Measurements from ENCODE around the gene DNHD1.

The DNHD1 gene

GRCh38 chr11:6469599-6469998, 27.5 kb upstream of the DNHD1 start:
- no peak overlapping the region for H3K4me3 ChIP-seq (ENCODE audit: low read length)
- no peaks in the 10 kb centered on the region for H3K27me3 ChIP-seq (ENCODE audit: control insufficient read depth, insufficient read depth, low read length)
- peaks cover 6% of the 10 kb centered on the region for H3K36me3 ChIP-seq (ENCODE audit: insufficient read depth, low read length)
- no peak overlapping the region for H3K9ac ChIP-seq (ENCODE audit: low read depth, low read length)
- peaks cover 19% of the 10 kb centered on the region for H3K4me1 ChIP-seq (ENCODE audit: control insufficient read depth, insufficient read depth, low read length)
- H3K9me3 ChIP-seq (replicated peaks; ENCODE audit: low read length), result no peaks in the 10 kb centered on the region
- H3K4me2 ChIP-seq (ENCODE audit: low read length), result no peak overlapping the region

- H3K9me3 ChIP-seq (replicated peaks; ENCODE audit: low read length), result no peaks in the 10 kb centered on the region
- peak overlapping the region; percentile 97 for H3K4me2 ChIP-seq (ENCODE audit: low read length)
- H3K9ac ChIP-seq (ENCODE audit: low read depth, low read length), result peak overlapping the region; percentile 88
- peaks cover 25% of the 10 kb centered on the region for H3K4me1 ChIP-seq (ENCODE audit: control insufficient read depth, insufficient read depth, low read length)
- peaks cover 14% of the 10 kb centered on the region for H3K36me3 ChIP-seq (ENCODE audit: insufficient read depth, low read length)
- H3K27me3 ChIP-seq (ENCODE audit: control insufficient read depth, insufficient read depth, low read length), result no peaks in the 10 kb centered on the region
- peak overlapping the region; percentile 91 for H3K4me3 ChIP-seq (ENCODE audit: low read length)
Observed at GRCh38 chr11:6472934-6473333, 24.1 kb upstream of the DNHD1 start.

- Histone ChIP-seq H3K9ac (ENCODE audit: low read depth, low read length) (peak within 1 kb of the TSS; percentile 88), H3K4me1 (ENCODE audit: control insufficient read depth, insufficient read depth, low read length) (peaks cover 25% of the 10 kb centered on the region), H3K4me2 (ENCODE audit: low read length) (peak within 1 kb of the TSS; percentile 97), H3K27me3 (ENCODE audit: control insufficient read depth, insufficient read depth, low read length) (no peaks in the 10 kb centered on the region), H3K4me3 (ENCODE audit: low read length) (peak within 1 kb of the TSS; percentile 91), H3K36me3 (ENCODE audit: insufficient read depth, low read length) (peaks cover 22% of the 10 kb centered on the region), H3K9me3 (replicated peaks; ENCODE audit: low read length) (no peaks in the 10 kb centered on the region)
Observed at GRCh38 chr11:6473451-6474412, 23.3 kb upstream of the DNHD1 start, which contains the start of gene TRIM3. TSS of gene TRIM3 (minus strand) at chr11:6473941. CDS start at chr11:6465695, 8,246 bp downstream.

GRCh38 chr11:6474413-6474792, 22.7 kb upstream of the DNHD1 start:
- Histone ChIP-seq H3K4me2 (ENCODE audit: low read length) (peak overlapping the region; percentile 92), H3K27me3 (ENCODE audit: control insufficient read depth, insufficient read depth, low read length) (no peaks in the 10 kb centered on the region), H3K9ac (ENCODE audit: low read depth, low read length) (peak overlapping the region; percentile 87), H3K4me3 (ENCODE audit: low read length) (peak overlapping the region; percentile 84), H3K36me3 (ENCODE audit: insufficient read depth, low read length) (peaks cover 29% of the 10 kb centered on the region), H3K9me3 (replicated peaks; ENCODE audit: low read length) (no peaks in the 10 kb centered on the region), H3K4me1 (ENCODE audit: control insufficient read depth, insufficient read depth, low read length) (peaks cover 20% of the 10 kb centered on the region)

GRCh38 chr11:6474806-6475500, 22.1 kb upstream of the DNHD1 start:
- peaks cover 21% of the 10 kb centered on the region for H3K4me1 ChIP-seq (ENCODE audit: control insufficient read depth, insufficient read depth, low read length)
- H3K9ac ChIP-seq (ENCODE audit: low read depth, low read length), result peak overlapping the region; percentile 87
- H3K9me3 ChIP-seq (replicated peaks; ENCODE audit: low read length), result no peaks in the 10 kb centered on the region
- H3K4me2 ChIP-seq (ENCODE audit: low read length), result peak overlapping the region; percentile 92
- no peaks in the 10 kb centered on the region for H3K27me3 ChIP-seq (ENCODE audit: control insufficient read depth, insufficient read depth, low read length)
- peak overlapping the region; percentile 84 for H3K4me3 ChIP-seq (ENCODE audit: low read length)
- H3K36me3 ChIP-seq (ENCODE audit: insufficient read depth, low read length), result peaks cover 31% of the 10 kb centered on the region

GRCh38 chr11:6475936-6476335, 21.1 kb upstream of the DNHD1 start:
- Histone ChIP-seq H3K4me3 (ENCODE audit: low read length) (no peak overlapping the region), H3K9ac (ENCODE audit: low read depth, low read length) (no peak overlapping the region), H3K4me1 (ENCODE audit: control insufficient read depth, insufficient read depth, low read length) (peaks cover 26% of the 10 kb centered on the region)

GRCh38 chr11:6476571-6476970, 20.5 kb upstream of the DNHD1 start:
- H3K4me3 ChIP-seq (ENCODE audit: low read length), result no peak overlapping the region
- peaks cover 26% of the 10 kb centered on the region for H3K4me1 ChIP-seq (ENCODE audit: control insufficient read depth, insufficient read depth, low read length)
- H3K9me3 ChIP-seq (replicated peaks; ENCODE audit: low read length), result no peaks in the 10 kb centered on the region
- no peak overlapping the region for H3K9ac ChIP-seq (ENCODE audit: low read depth, low read length)
- no peak overlapping the region for H3K4me2 ChIP-seq (ENCODE audit: low read length)
- H3K36me3 ChIP-seq (ENCODE audit: insufficient read depth, low read length), result peaks cover 31% of the 10 kb centered on the region
- no peaks in the 10 kb centered on the region for H3K27me3 ChIP-seq (ENCODE audit: control insufficient read depth, insufficient read depth, low read length)

More at GRCh38 chr11:6475936-6476335, 21.1 kb upstream of the DNHD1 start:
- no peaks in the 10 kb centered on the region for H3K27me3 ChIP-seq (ENCODE audit: control insufficient read depth, insufficient read depth, low read length)
- H3K4me2 ChIP-seq (ENCODE audit: low read length), result no peak overlapping the region
- peaks cover 31% of the 10 kb centered on the region for H3K36me3 ChIP-seq (ENCODE audit: insufficient read depth, low read length)
- H3K9me3 ChIP-seq (replicated peaks; ENCODE audit: low read length), result no peaks in the 10 kb centered on the region

GRCh38 chr11:6480299-6480914, 16.7 kb upstream of the DNHD1 start:
- Histone ChIP-seq H3K4me3 (ENCODE audit: low read length) (peak overlapping the region; percentile 88), H3K9me3 (replicated peaks; ENCODE audit: low read length) (no peaks in the 10 kb centered on the region), H3K9ac (ENCODE audit: low read depth, low read length) (peak overlapping the region; percentile 98), H3K27me3 (ENCODE audit: control insufficient read depth, insufficient read depth, low read length) (no peaks in the 10 kb centered on the region), H3K4me2 (ENCODE audit: low read length) (peak overlapping the region; percentile 98), H3K36me3 (ENCODE audit: insufficient read depth, low read length) (peaks cover 57% of the 10 kb centered on the region), H3K4me1 (ENCODE audit: control insufficient read depth, insufficient read depth, low read length) (peaks cover 22% of the 10 kb centered on the region)

GRCh38 chr11:6481012-6481923, 15.8 kb upstream of the DNHD1 start, which contains the start of the genes ARFIP2 and TIMM10B:
TSS of gene ARFIP2 (minus strand) at chr11:6481331. CDS start at chr11:6480421, 910 bp downstream.
TSS of gene TIMM10B (plus strand) at chr11:6481501. CDS start at chr11:6481517, 16 bp downstream.
- Histone ChIP-seq H3K9me3 (replicated peaks; ENCODE audit: low read length) (no peaks in the 10 kb centered on the region), H3K36me3 (ENCODE audit: insufficient read depth, low read length) (peaks cover 62% of the 10 kb centered on the region), H3K4me3 (ENCODE audit: low read length) (peak within 1 kb of the TSS; percentile 88), H3K9ac (ENCODE audit: low read depth, low read length) (peak within 1 kb of the TSS; percentile 98), H3K27me3 (ENCODE audit: control insufficient read depth, insufficient read depth, low read length) (no peaks in the 10 kb centered on the region), H3K4me1 (ENCODE audit: control insufficient read depth, insufficient read depth, low read length) (peaks cover 22% of the 10 kb centered on the region), H3K4me2 (ENCODE audit: low read length) (peak within 1 kb of the TSS; percentile 98)

GRCh38 chr11:6481924-6482275, 15.2 kb upstream of the DNHD1 start:
- no peaks in the 10 kb centered on the region for H3K9me3 ChIP-seq (replicated peaks; ENCODE audit: low read length)
- H3K4me3 ChIP-seq (ENCODE audit: low read length), result peak overlapping the region; percentile 88
- peaks cover 57% of the 10 kb centered on the region for H3K36me3 ChIP-seq (ENCODE audit: insufficient read depth, low read length)

More at GRCh38 chr11:6481924-6482275, 15.2 kb upstream of the DNHD1 start:
- Histone ChIP-seq H3K4me2 (ENCODE audit: low read length) (peak overlapping the region; percentile 98), H3K27me3 (ENCODE audit: control insufficient read depth, insufficient read depth, low read length) (no peaks in the 10 kb centered on the region), H3K9ac (ENCODE audit: low read depth, low read length) (peak overlapping the region; percentile 98), H3K4me1 (ENCODE audit: control insufficient read depth, insufficient read depth, low read length) (peaks cover 22% of the 10 kb centered on the region)
